Gastroesophageal sphincter (tissue), 4 donors: Measurements from ENCODE around the gene ARAP1. TPM values are rescaled to one million over a fixed set of nuclear protein-coding genes. Genes with fewer than 3 reads are reported as not detected.

Experiments
- ATAC-seq: fragments of 150-250 bp; one replicate; pipeline ENCODE4 v1.9.1; 2016; ENCODE audit warnings: mild to moderate bottlenecking, moderate library complexity
- H3K27ac ChIP-seq, 4 donors: fragments of 200-600 bp; sonication (generic) in 3 of 4; 1 replicate in 3 of 4; 2 replicates in 1 of 4; pipeline ENCODE4 v1.5.1; 2016 to 2019
- H3K27me3 ChIP-seq: fragments of 200-600 bp; sonication (generic); one replicate; pipeline ENCODE4 v1.5.1; 2019
- H3K36me3 ChIP-seq, 2 donors: fragments of 200-600 bp; sonication (generic); one replicate each; pipeline ENCODE4 v1.5.1; 2019; ENCODE audit warnings: control low read depth in 1 of 2
- H3K4me1 ChIP-seq, 3 donors: fragments of 200-600 bp; sonication (generic); 1 replicate in 2 of 3; 2 replicates in 1 of 3; pipeline ENCODE4 v1.5.1; 2016 to 2019; ENCODE audit warnings: control low read depth in 2 of 3
- H3K4me3 ChIP-seq, 2 donors: fragments of 200-600 bp; sonication (generic); one replicate each; pipeline ENCODE4 v1.5.1; 2019; ENCODE audit warnings: mild to moderate bottlenecking in 1 of 2, moderate library complexity in 1 of 2
- H3K9me3 ChIP-seq, 3 donors: fragments of 200-600 bp; sonication (generic); one replicate each; pipeline ENCODE4 v1.5.1; 2017 to 2019; ENCODE audit warnings: control low read depth in 2 of 3
- CTCF ChIP-seq, 4 experiments: fragments of 200-600 bp in 2 of 4; fragments of 450-650 bp in 2 of 4; sonication (generic) in 1 of 4; IDR thresholded peaks; one replicate each; pipeline ENCODE4 v1.5.1; 2017 to 2019; ENCODE audit warnings: antibody characterized with exemption in 4 of 4, mild to moderate bottlenecking in 2 of 4, moderate library complexity in 2 of 4
- EP300 ChIP-seq: sonication (generic); formaldehyde crosslinking; IDR thresholded peaks from one replicate; pipeline ENCODE4 v1.6.1; 2017; ENCODE audit warnings: antibody characterized with exemption, mild to moderate bottlenecking
- POLR2A ChIP-seq, 2 donors: fragments of 450-650 bp; IDR thresholded peaks; one replicate each; pipeline ENCODE4 v1.6.1; 2017; ENCODE audit warnings: antibody characterized with exemption in 2 of 2, mild to moderate bottlenecking in 2 of 2, moderate library complexity in 1 of 2
- POLR2AphosphoS5 ChIP-seq: sonication (generic); formaldehyde crosslinking; IDR thresholded peaks from one replicate; pipeline ENCODE4 v1.6.1; 2017; ENCODE audit warnings: antibody characterized with exemption
- WGBS, 2 donors: methylation state at CpG; one replicate each; pipeline ENCODE4 v1.1.5; 2018; ENCODE audit warnings: low coverage in 1 of 2; 5-methylcytosine and 5-hydroxymethylcytosine counted together
- total RNA-seq, 4 donors: library from RNA; depleted of rRNA; stranded (reverse); fragments of >200 nt; gene quantifications; one replicate each; pipeline ENCODE4 v1.1.0, GENCODE V29; 2016

Gene ARAP1
- total RNA-seq, 4 donors from 2014 or later, result 72.4 to 125 (median 95.1) TPM

GRCh38 chr11:72776117-72776843 lies 24.1 kb upstream of the ARAP1 start:
- no peak for ATAC-seq
- Histone ChIP-seq H3K9me3 (no peaks in the 10 kb centered on the region), H3K36me3 (peaks cover 0 to 15% of the 10 kb centered on the region in 2 donors), H3K4me3 (no peak overlapping the region), H3K27me3 (no peaks in the 10 kb centered on the region), H3K27ac (no peak overlapping the region), H3K4me1 (peaks cover 0 to 73% (median 17%) of the 10 kb centered on the region in 3 donors)
- TF ChIP-seq POLR2A (IDR thresholded peaks at IDR 0.05) (no peak), CTCF (IDR thresholded peaks at IDR 0.05) (no peak), EP300 (no peak), POLR2AphosphoS5 (no peak)
- whole genome bisulfite sequencing, 2 donors, result 100% methylated on average over 1 of the region's 9 CpGs; no CpG with 5 or more reads in 1 of the 2 donors

GRCh38 chr11:72775288-72776110 lies 23.3 kb upstream of the ARAP1 start:
- no peak for ATAC-seq
- Histone ChIP-seq H3K4me3 (no peak overlapping the region), H3K36me3 (peaks cover 0 to 15% of the 10 kb centered on the region in 2 donors), H3K27me3 (no peaks in the 10 kb centered on the region), H3K4me1 (peaks cover 0 to 65% (median 10%) of the 10 kb centered on the region in 3 donors), H3K27ac (no peak overlapping the region), H3K9me3 (no peaks in the 10 kb centered on the region)
- WGBS, 2 donors, result 82 to 100% methylated on average over 3 of the region's 7 CpGs
- no peak for TF ChIP-seq CTCF (IDR thresholded peaks at IDR 0.05)

- Histone ChIP-seq H3K27me3 (no peaks in the 10 kb centered on the region), H3K4me1 (peaks cover 0 to 55% (median 3%) of the 10 kb centered on the region in 3 donors), H3K4me3 (no peak overlapping the region), H3K27ac (no peak overlapping the region), H3K36me3 (peaks cover 0 to 15% of the 10 kb centered on the region in 2 donors), H3K9me3 (no peaks in the 10 kb centered on the region)
- WGBS, 2 donors, result 100% methylated on average over 2 of the region's 6 CpGs; no CpG with 5 or more reads in 1 of the 2 donors
- ATAC-seq, result no peak
- no peak for TF ChIP-seq POLR2AphosphoS5
- no peak for TF ChIP-seq POLR2A (IDR thresholded peaks at IDR 0.05)
- TF ChIP-seq CTCF (IDR thresholded peaks at IDR 0.05), result no peak
- TF ChIP-seq EP300, result no peak
Measured at GRCh38 chr11:72774499-72774898, 22.3 kb upstream of the ARAP1 start.

GRCh38 chr11:72773696-72774095 lies 21.5 kb upstream of the ARAP1 start:
- TF ChIP-seq CTCF (IDR thresholded peaks at IDR 0.05), result no peak
- TF ChIP-seq POLR2AphosphoS5, result no peak
- TF ChIP-seq EP300, result no peak
- TF ChIP-seq POLR2A (IDR thresholded peaks at IDR 0.05), result no peak
- H3K27ac ChIP-seq, result no peak overlapping the region
- no peaks in the 10 kb centered on the region for H3K27me3 ChIP-seq
- H3K4me3 ChIP-seq, result no peak overlapping the region
- 43 to 77% methylated on average over 5 to 6 of the region's 6 CpGs for WGBS, 2 donors
- ATAC-seq, result no peak
- H3K4me1 ChIP-seq, result peaks cover 0 to 47% (median 3%) of the 10 kb centered on the region in 3 donors
- no peaks in the 10 kb centered on the region for H3K9me3 ChIP-seq
- peaks cover 0 to 15% of the 10 kb centered on the region in 2 donors for H3K36me3 ChIP-seq
